NB4 (cell line): ENCODE results near the gene POLR2E.

Experiments used
- DNase-seq: peaks from one replicate; pipeline ENCODE4 v3.0.0; 2010; ENCODE audit warnings: low read depth
- H3K4me3 ChIP-seq: one replicate; pipeline ENCODE4 v1.5.1; 2011; ENCODE audit warnings: mild to moderate bottlenecking, low read depth, low read length, moderate library complexity
- CTCF ChIP-seq: IDR thresholded peaks from one replicate; pipeline ENCODE4 v1.5.1; 2012; ENCODE audit warnings: low read depth, low read length
- MAX ChIP-seq: IDR thresholded peaks from 2 replicates; pipeline ENCODE4 v1.6.1; 2011; ENCODE audit warnings: low read depth, low read length
- MYC ChIP-seq: IDR thresholded peaks from 2 replicates; pipeline ENCODE4 v1.6.1; 2011; ENCODE audit warnings: low read depth, low read length
- POLR2A ChIP-seq: IDR thresholded peaks from 2 replicates; pipeline ENCODE4 v1.6.1; 2011; ENCODE audit warnings: mild to moderate bottlenecking; ENCODE audit not compliant: insufficient read length; ENCODE audit errors: extremely low read depth

The POLR2E gene

GRCh38 chr19:1050989-1051788, 44.0 kb downstream of the POLR2E start:
- DNase-seq: no peak
- TF ChIP-seq POLR2A: no peak
- TF ChIP-seq CTCF: no peak
- no peak for TF ChIP-seq MYC
- no peak for TF ChIP-seq MAX
- H3K4me3 ChIP-seq: no peak overlapping the region

- TF ChIP-seq MYC (no peak), POLR2A (no peak), MAX (no peak), CTCF (no peak)
- DNase-seq: no peak
- no peak overlapping the region for H3K4me3 ChIP-seq
These were observed 45.4 kb downstream of the POLR2E start for GRCh38 chr19:1049800-1050199.

- no peak for DNase-seq
- TF ChIP-seq MYC (no peak), CTCF (no peak), MAX (no peak), POLR2A (no peak)
- no peak overlapping the region for H3K4me3 ChIP-seq
These were observed 46.1 kb downstream of the POLR2E start for GRCh38 chr19:1049106-1049505.

GRCh38 chr19:1047696-1048147, 47.5 kb downstream of the POLR2E start:
- TF ChIP-seq CTCF: no peak
- TF ChIP-seq MAX: no peak
- no peak for TF ChIP-seq MYC
- no peak for TF ChIP-seq POLR2A
- H3K4me3 ChIP-seq: no peak overlapping the region
- no peak for DNase-seq

- TF ChIP-seq MYC (no peak), MAX (no peak), POLR2A (no peak), CTCF (no peak)
- no peak for DNase-seq
- no peak overlapping the region for H3K4me3 ChIP-seq
These were observed 48.1 kb downstream of the POLR2E start for GRCh38 chr19:1046836-1047695.
